HEK293T (cell line): ENCODE measurements around the gene CD300C.

Experiments
- CTCF ChIA-PET: fragments of 350-600 bp; formaldehyde crosslinking; extraction: SDS; loops from one replicate; lab custom pipeline; 2021; ENCODE audit warnings: antibody characterized with exemption, inconsistent platforms; lab: Yijun Ruan, JAX
- POLR2A ChIA-PET: fragments of 350-600 bp; formaldehyde crosslinking; extraction: SDS; loops from one replicate; lab custom pipeline; 2020; ENCODE audit warnings: antibody characterized with exemption, inconsistent platforms; lab: Yijun Ruan, JAX
- DNase-seq: peaks from one replicate; pipeline ENCODE4 v3.0.0; 2012; ENCODE audit warnings: mixed read lengths; ENCODE audit errors: extremely low spot score
- ARNT ChIP-seq: fragments of 450-650 bp; IDR thresholded peaks from 2 replicates; pipeline ENCODE4 v1.6.1; 2017; ENCODE audit warnings: mild to moderate bottlenecking
- BHLHE40 ChIP-seq: fragments of 450-650 bp; IDR thresholded peaks from 2 replicates; pipeline ENCODE4 v1.6.1; 2016; ENCODE audit warnings: mild to moderate bottlenecking, moderate library complexity, borderline replicate concordance
- CTBP1 ChIP-seq: fragments of 450-650 bp; IDR thresholded peaks from 2 replicates; pipeline ENCODE4 v1.6.1; 2016; ENCODE audit warnings: borderline replicate concordance
- ELF4 ChIP-seq: fragments of 450-650 bp; IDR thresholded peaks from 2 replicates; pipeline ENCODE4 v1.6.1; 2017; ENCODE audit warnings: antibody characterized with exemption
- FOXA1 ChIP-seq: fragments of 450-650 bp; IDR thresholded peaks from 2 replicates; pipeline ENCODE4 v1.6.1; 2016; ENCODE audit warnings: mild to moderate bottlenecking
- FOXK2 ChIP-seq: fragments of 450-650 bp; IDR thresholded peaks from 2 replicates; pipeline ENCODE4 v1.6.1; 2016; ENCODE audit warnings: mild to moderate bottlenecking
- FOXM1 ChIP-seq: fragments of 450-650 bp; IDR thresholded peaks from 2 replicates; pipeline ENCODE4 v1.6.1; 2017; ENCODE audit warnings: mild to moderate bottlenecking, borderline replicate concordance
- HDGF ChIP-seq: fragments of 450-650 bp; IDR thresholded peaks from 2 replicates; pipeline ENCODE4 v1.6.1; 2017; ENCODE audit warnings: antibody characterized with exemption, borderline replicate concordance
- L3MBTL2 ChIP-seq: fragments of 450-650 bp; conservative IDR thresholded peaks from 2 replicates; pipeline ENCODE4 v1.6.1; 2016; ENCODE audit warnings: mild to moderate bottlenecking
- LEF1 ChIP-seq: fragments of 450-650 bp; IDR thresholded peaks from 2 replicates; pipeline ENCODE4 v1.6.1; 2017; ENCODE audit warnings: mild to moderate bottlenecking, borderline replicate concordance
- NFRKB ChIP-seq: fragments of 450-650 bp; IDR thresholded peaks from 2 replicates; pipeline ENCODE4 v1.6.1; 2016; ENCODE audit warnings: mild to moderate bottlenecking, moderate library complexity
- PKNOX1 ChIP-seq: fragments of 450-650 bp; IDR thresholded peaks from 2 replicates; pipeline ENCODE4 v1.6.1; 2016
- SP1 ChIP-seq: fragments of 450-650 bp; IDR thresholded peaks from 2 replicates; pipeline ENCODE4 v1.6.1; 2017
- SUZ12 ChIP-seq: fragments of 450-650 bp; IDR thresholded peaks from 2 replicates; pipeline ENCODE4 v1.6.1; 2016; ENCODE audit warnings: mild to moderate bottlenecking
- TARDBP ChIP-seq: fragments of 450-650 bp; IDR thresholded peaks from 2 replicates; pipeline ENCODE4 v1.6.1; 2016
- ZNF384 ChIP-seq: fragments of 450-650 bp; IDR thresholded peaks from 2 replicates; pipeline ENCODE4 v1.6.1; 2016

Gene CD300C

DNA sequence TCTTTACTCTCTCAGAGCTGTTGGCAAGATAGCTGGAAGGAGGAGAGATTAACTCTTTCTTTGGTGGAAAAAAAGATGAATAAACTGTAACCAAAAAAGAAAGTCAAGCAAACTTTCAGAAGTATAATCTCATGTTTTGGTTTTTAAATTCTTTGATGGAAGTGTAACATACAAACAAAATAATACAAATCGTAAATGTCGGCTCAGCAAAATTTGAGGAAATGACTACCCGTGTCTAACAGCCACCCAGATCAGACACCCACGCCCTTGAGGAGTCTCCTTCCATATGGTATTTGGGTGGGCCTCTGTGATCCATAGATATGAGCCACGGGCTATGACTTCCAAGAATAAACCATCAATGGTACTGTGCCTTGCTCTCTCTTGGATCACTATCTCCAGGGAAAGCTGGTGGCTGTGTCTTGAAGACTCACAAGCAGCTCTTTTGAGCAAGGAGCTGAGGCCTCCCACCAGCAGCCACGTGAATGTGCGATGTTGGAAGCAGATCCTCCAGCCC lies 9.6 kb upstream of the CD300C start:
- TF ChIP-seq HDGF = no peak
- TF ChIP-seq FOXK2 = no peak
- no peak for TF ChIP-seq SP1
- TF ChIP-seq BHLHE40 = no peak
- TF ChIP-seq NFRKB = no peak
- no peak for TF ChIP-seq ZNF384
- no peak for TF ChIP-seq LEF1
- no peak for TF ChIP-seq FOXA1
- no peak for TF ChIP-seq ARNT
- TF ChIP-seq FOXM1 = no peak
- no peak for TF ChIP-seq PKNOX1
- no peak for TF ChIP-seq SUZ12
- TF ChIP-seq ELF4 = no peak
- no peak for TF ChIP-seq L3MBTL2
- TF ChIP-seq CTBP1 = no peak
- TF ChIP-seq TARDBP = no peak
- POLR2A ChIA-PET = no interaction called here
- DNase-seq = no peak
- CTCF ChIA-PET = interaction anchor here (5.2 kb wide), 1 partner anchor 11 kb away, joined by 22 read pairs; the partner anchor contains the start of gene CD300H

DNA sequence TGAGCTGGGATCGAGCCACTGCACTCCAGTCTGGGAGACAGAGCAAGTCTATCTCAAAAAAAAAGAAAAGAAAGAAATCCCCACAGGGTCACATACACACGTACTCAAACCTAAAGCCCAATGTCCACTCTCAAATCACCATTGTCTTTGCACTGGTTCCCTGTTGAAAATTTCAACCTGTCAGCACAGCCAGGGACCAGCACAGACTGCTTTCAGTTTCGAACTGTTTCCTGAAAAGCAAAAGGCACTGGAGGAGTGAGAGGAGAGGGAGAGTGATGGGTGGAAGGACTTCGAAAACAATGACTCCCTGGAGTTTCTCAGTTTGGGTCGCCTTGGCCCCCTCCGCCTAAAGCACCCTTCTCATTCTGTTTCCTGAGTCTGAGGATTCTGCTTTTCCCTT lies 9.0 kb upstream of the CD300C start:
- TF ChIP-seq ZNF384 = no peak
- no peak for TF ChIP-seq FOXM1
- no peak for TF ChIP-seq SP1
- no peak for TF ChIP-seq FOXK2
- TF ChIP-seq ARNT = no peak
- no peak for TF ChIP-seq CTBP1
- TF ChIP-seq TARDBP = no peak
- no peak for TF ChIP-seq LEF1
- no peak for TF ChIP-seq L3MBTL2
- no peak for TF ChIP-seq NFRKB
- TF ChIP-seq ELF4 = no peak
- no peak for TF ChIP-seq PKNOX1
- no peak for TF ChIP-seq SUZ12
- no peak for TF ChIP-seq FOXA1
- no peak for TF ChIP-seq HDGF
- no peak for TF ChIP-seq BHLHE40
- DNase-seq = no peak
- ChIA-PET POLR2A (no interaction called here), CTCF (interaction anchor here (5.2 kb wide), 1 partner anchor 12 kb away, joined by 22 read pairs; the partner anchor contains the start of gene CD300H)

DNA sequence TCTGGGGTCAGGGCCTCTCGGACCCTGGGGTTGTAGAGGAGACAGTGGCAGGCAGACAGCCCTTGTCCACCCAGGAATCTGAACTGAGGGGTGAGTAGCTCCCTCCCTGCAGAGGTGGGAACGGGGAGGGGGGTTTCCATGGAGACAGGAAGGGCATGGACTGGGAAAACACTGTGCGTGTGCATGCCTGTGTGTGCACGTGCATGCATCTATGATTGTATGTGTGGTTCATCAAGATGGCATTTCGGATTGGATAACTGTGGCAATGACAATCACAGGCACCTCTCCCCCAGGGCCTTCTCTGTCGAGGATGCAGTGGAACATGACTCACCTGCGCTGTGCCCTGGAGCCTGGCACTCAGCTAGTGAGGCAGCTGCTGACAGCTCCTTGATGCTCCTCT lies 6.1 kb upstream of the CD300C start:
- ChIA-PET CTCF (interaction anchor here (0.6 to 5.2 kb wide), 2 partner anchors 15 to 245 kb away, joined by 3 to 22 read pairs; partner anchors contain the start of gene CD300H), POLR2A (no interaction called here)
- DNase-seq = no peak
- TF ChIP-seq FOXK2 = no peak
- TF ChIP-seq PKNOX1 = no peak
- no peak for TF ChIP-seq ELF4
- no peak for TF ChIP-seq FOXA1
- no peak for TF ChIP-seq ZNF384
- TF ChIP-seq HDGF = no peak
- no peak for TF ChIP-seq LEF1
- TF ChIP-seq SUZ12 = no peak
- no peak for TF ChIP-seq NFRKB
- no peak for TF ChIP-seq ARNT
- no peak for TF ChIP-seq SP1
- TF ChIP-seq CTBP1 = no peak
- TF ChIP-seq TARDBP = no peak
- TF ChIP-seq FOXM1 = no peak
- TF ChIP-seq BHLHE40 = no peak
- TF ChIP-seq L3MBTL2 = no peak

DNA sequence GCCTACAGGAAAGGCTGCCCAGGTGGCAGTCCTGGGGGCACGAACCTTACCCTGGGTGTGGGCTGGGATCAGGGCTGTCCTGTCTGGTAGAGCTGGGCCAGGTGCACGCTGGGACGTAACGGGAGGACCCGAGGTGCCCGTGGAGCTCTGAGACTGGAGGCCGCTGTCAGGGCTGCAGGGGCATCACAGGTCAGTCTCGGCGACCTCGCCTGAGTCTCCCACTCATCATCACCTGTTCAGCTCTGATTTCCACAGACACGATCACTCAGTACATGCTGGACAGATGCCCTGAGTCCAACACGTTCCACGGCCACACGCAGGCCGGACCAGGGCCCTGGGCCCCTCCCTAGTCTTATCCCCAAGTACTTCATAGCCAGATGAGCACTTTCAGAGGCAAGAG lies 4.7 kb upstream of the CD300C start:
- TF ChIP-seq BHLHE40 (no peak), FOXM1 (no peak), ELF4 (no peak), SUZ12 (no peak), SP1 (no peak), CTBP1 (no peak), ZNF384 (no peak), ARNT (no peak), FOXA1 (no peak), NFRKB (no peak), HDGF (no peak), LEF1 (no peak)
- ChIA-PET CTCF (no interaction called here), POLR2A (no interaction called here)
- DNase-seq = no peak

DNA sequence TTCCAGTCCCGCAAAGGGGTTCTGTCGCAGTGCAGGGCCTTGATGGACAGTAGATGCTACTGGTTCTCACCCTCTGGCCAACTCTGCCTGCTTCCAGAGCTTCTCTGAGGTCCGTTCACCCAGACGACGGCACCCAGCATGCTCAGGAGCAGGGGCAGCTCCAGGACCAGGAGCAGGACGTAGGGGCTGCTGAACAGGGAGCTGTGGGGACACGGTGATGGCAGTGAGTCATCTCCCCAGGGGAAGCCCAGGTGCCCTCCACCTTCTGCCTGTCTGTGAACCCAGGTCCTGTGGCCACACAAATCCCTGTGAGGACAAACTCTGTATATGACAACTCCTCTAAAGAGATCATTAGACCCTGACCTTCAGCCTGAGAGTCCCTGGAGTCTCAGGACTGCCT lies 3.4 kb upstream of the CD300C start:
- POLR2A ChIA-PET = no interaction called here
- CTCF ChIA-PET = no interaction called here
- TF ChIP-seq FOXM1 = no peak
- TF ChIP-seq SP1 = no peak
- TF ChIP-seq SUZ12 = no peak
- TF ChIP-seq PKNOX1 = no peak
- TF ChIP-seq TARDBP = no peak
- TF ChIP-seq ZNF384 = no peak
- no peak for TF ChIP-seq NFRKB
- no peak for TF ChIP-seq LEF1
- TF ChIP-seq FOXA1 = no peak
- TF ChIP-seq ELF4 = no peak
- no peak for TF ChIP-seq L3MBTL2
- DNase-seq = no peak
